Endothelial cell of hepatic sinusoid (primary cell): ENCODE results near the gene HBQ1.
"Not testable (repeated sequence)": the region's sequence is repeated elsewhere in the genome, so short reads cannot be mapped to it uniquely, and the experiment has no call there.

Experiments
- in situ Hi-C: cut with HindIII; loops from 2 replicates; pipeline ENCODE4 v1.10.0; 2017; ENCODE audit warnings: low sequenced_read_pairs

The HBQ1 gene

GRCh38 chr16:160242-160641, 20.0 kb upstream of the HBQ1 start:
- in situ Hi-C loops = not testable (repeated sequence)

- in situ Hi-C loops = no loop called here
Measured at GRCh38 chr16:160691-161190, 19.5 kb upstream of the HBQ1 start.

GRCh38 chr16:162271-162991, 17.8 kb upstream of the HBQ1 start:
- in situ Hi-C loops = no loop called here

- in situ Hi-C loops = not testable (repeated sequence)
Measured at GRCh38 chr16:163139-163538, 17.1 kb upstream of the HBQ1 start.

GRCh38 chr16:163696-164095, 16.6 kb upstream of the HBQ1 start:
- in situ Hi-C loops = not testable (repeated sequence)

GRCh38 chr16:164134-164823, 16.0 kb upstream of the HBQ1 start:
- in situ Hi-C loops = not testable (repeated sequence)

- in situ Hi-C loops = no loop called here
Measured at GRCh38 chr16:164827-165538, 15.3 kb upstream of the HBQ1 start.

- in situ Hi-C loops = no loop called here
Measured at GRCh38 chr16:165539-166374, 14.5 kb upstream of the HBQ1 start, which contains the start of gene HBM. HBM (plus strand) TSS chr16:165978; CDS start chr16:165998, 20 bp downstream.

GRCh38 chr16:166375-167121, 13.7 kb upstream of the HBQ1 start:
- in situ Hi-C loops = no loop called here

- in situ Hi-C loops = no loop called here
Measured at GRCh38 chr16:167122-167690, 13.1 kb upstream of the HBQ1 start.

GRCh38 chr16:168424-168823, 11.8 kb upstream of the HBQ1 start:
- in situ Hi-C loops = no loop called here

- in situ Hi-C loops = no loop called here
Measured at GRCh38 chr16:169014-169413, 11.2 kb upstream of the HBQ1 start.

GRCh38 chr16:170088-170507, 10.2 kb upstream of the HBQ1 start:
- in situ Hi-C loops = not testable (repeated sequence)

GRCh38 chr16:170788-171187, 9.5 kb upstream of the HBQ1 start:
- in situ Hi-C loops = no loop called here

GRCh38 chr16:172374-172941, 7.8 kb upstream of the HBQ1 start, which contains the start of gene HBA2:
HBA2 (plus strand) TSS chr16:172876; CDS start chr16:172913, 37 bp downstream.
- in situ Hi-C loops = not testable (repeated sequence)

- in situ Hi-C loops = not testable (repeated sequence)
Measured at GRCh38 chr16:173211-173854, 6.9 kb upstream of the HBQ1 start.

GRCh38 chr16:173928-174769, 6.1 kb upstream of the HBQ1 start:
- in situ Hi-C loops = not testable (repeated sequence)
